GM18511 (cell line): Measurements from ENCODE around the gene TBC1D5.
"Not testable (repeated sequence)": the region's sequence is repeated elsewhere in the genome, so short reads cannot be mapped to it uniquely, and the experiment has no call there.

Experiments used
- ATAC-seq: cut with Tn5 transposase; IDR thresholded peaks from one replicate; pipeline ENCODE4 v1.9.1; 2021; ENCODE audit warnings: mild to moderate bottlenecking, moderate library complexity; ENCODE audit not compliant: unreplicated experiment

Gene TBC1D5

GRCh38 chr3:17714473-17714872 lies 28.0 kb downstream of the TBC1D5 start:
- no peak for ATAC-seq

DNA sequence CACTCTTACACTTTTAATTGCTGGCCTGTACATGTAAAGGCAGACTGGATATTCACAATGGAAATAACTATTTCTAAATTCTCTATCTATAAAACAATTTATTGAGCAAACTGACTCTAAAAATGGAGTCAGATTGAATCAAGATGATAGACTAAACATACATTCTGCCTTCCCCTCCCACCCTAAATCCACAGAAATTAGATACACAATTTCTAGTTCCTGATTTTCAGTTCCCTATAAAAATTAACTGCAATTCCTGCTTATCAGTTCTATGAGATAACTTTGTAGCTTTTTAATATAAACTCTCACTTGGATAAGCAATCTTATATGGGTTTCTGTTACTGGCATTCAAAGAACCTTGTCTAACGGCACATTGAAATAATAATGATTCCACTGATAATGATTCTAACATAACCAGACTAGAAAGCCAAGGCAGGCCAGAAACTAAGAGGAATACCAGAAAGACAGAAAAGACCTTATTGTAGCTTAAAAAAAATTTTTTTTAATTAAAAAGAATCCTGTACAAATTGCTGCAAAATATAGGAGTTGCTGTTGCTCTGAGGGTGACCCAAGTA lies 33.1 kb downstream of the TBC1D5 start:
- ATAC-seq: no peak

- no peak for ATAC-seq
Observed at GRCh38 chr3:17707813-17708543, 34.5 kb downstream of the TBC1D5 start.

DNA sequence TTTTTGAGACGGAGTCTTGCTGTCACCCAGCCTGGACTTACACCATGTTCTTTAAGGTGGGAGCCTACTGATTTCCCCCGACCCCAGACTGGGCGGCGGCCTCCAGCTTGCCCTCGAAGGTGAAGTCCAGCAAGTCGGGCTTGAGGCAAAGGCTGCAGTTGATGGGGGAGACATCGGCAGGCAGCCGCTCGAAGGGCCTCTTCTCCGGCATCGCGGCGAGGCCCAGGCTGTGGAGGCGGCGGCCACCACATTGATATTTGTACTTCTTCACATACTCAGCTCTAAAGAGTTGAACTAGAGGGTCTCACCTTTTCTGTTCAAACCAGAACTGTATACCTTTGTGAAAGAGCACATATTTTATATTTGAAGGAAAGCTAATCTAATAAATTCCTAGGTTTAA lies 36.4 kb downstream of the TBC1D5 start:
- not testable (repeated sequence) for ATAC-seq

- ATAC-seq: not testable (repeated sequence)
Observed at GRCh38 chr3:17699815-17700214, 42.6 kb downstream of the TBC1D5 start.

- ATAC-seq: not testable (repeated sequence)
Observed at GRCh38 chr3:17695665-17696064, 46.8 kb downstream of the TBC1D5 start.

DNA sequence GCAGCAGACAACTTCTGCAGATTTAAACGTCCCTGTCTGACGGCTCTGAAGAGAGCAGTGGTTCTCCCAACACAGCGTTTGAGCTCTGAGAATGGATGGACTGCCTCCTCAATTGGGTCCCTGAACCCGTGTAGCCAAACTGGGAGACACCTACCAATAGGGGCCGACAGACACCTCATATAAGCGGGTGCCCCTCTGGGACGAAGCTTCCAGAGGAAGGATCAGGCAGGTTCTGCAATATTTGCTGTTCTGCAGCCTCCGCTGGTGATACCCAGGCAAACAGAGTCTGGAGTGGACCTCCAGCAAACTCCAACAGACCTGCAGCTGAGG lies 48.8 kb downstream of the TBC1D5 start:
- ATAC-seq: not testable (repeated sequence)

- not testable (repeated sequence) for ATAC-seq
Observed at GRCh38 chr3:17692846-17693669, 49.4 kb downstream of the TBC1D5 start.

GRCh38 chr3:17687566-17687965 lies 54.9 kb downstream of the TBC1D5 start:
- no peak for ATAC-seq

- ATAC-seq: no peak
Observed at GRCh38 chr3:17686613-17687012, 55.8 kb downstream of the TBC1D5 start.

GRCh38 chr3:17683542-17684207 lies 58.8 kb downstream of the TBC1D5 start:
- ATAC-seq: no peak

- ATAC-seq: no peak
Observed at GRCh38 chr3:17680530-17680929, 61.9 kb downstream of the TBC1D5 start.

DNA sequence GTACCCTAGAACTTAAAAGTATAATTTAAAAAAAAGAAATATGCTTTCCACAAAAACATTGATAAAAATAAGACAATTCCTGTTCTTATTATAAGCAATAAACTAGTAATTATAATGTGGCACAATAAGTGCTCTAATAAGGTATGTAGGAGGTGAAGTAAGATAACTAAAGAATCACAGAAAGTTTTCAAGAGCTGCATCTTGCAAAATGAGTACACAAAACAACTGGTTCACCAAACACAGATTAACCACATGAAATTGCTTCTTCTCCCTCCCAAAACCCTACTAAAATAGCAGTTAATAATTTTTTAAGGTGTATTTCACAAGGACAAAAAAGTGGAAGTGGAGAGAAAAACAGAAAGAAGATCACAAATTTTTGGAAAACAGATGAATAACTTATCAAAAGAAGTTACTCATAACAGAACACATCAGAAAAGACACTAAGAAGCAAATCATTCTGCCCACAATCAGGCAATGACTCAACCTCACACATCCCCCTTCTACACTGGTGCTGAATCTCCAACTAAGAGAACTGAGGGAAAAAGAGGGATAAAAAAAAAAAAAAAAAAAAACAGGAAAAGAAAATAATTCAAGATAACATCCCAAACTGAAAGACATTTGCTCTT lies 64.2 kb downstream of the TBC1D5 start:
- peak; percentile 89 for ATAC-seq

DNA sequence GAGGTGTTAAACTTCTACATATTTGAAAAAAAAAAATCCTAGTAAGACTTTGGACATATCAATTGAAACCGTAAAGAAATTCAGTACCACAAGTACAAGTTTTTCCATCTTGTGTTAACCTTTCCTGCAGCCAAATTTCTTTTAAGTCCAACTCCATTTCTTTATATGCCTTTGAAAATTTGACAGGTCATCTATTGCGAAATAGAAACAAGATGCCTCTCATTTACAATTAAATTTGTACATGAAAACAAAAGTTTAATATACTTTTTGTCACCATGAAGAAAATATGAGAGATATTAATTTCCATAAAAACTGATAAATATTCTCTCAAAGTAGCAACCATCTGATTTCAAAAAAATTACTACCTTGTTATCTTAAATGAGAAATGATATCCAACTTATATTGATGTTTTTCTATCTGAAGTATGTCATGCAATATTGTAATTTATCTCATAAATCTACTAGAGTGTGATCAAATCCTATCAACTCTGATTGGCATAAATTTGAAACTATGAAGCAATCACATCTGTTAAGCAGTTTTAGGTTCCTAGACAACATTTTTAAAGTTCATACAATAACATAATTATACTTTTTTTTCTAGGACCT lies 68.2 kb downstream of the TBC1D5 start:
- ATAC-seq: no peak

- ATAC-seq: no peak
Observed at GRCh38 chr3:17672506-17672905, 69.9 kb downstream of the TBC1D5 start.

DNA sequence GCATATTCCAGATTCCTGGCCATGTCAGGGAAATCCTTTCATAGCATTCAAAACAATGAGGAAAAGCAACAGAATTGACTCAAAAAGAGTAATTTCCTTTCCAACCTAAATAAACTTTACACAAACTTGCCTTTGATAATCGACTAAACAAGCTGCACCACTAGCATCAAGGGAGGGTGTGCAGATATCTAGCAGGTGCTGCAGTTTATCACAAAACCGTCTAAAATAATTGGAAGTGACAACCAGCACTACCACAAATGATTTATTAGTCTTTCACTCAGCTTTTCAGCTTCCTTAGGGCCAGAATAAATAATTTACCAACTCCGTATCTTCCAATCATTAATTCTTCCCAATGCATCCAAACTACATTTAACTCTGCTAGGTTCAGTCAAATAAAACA lies 71.7 kb downstream of the TBC1D5 start:
- ATAC-seq: no peak

- ATAC-seq: no peak
Observed at GRCh38 chr3:17664923-17665322, 77.5 kb downstream of the TBC1D5 start.

- ATAC-seq: no peak
Observed at GRCh38 chr3:17656264-17656663, 86.2 kb downstream of the TBC1D5 start.

DNA sequence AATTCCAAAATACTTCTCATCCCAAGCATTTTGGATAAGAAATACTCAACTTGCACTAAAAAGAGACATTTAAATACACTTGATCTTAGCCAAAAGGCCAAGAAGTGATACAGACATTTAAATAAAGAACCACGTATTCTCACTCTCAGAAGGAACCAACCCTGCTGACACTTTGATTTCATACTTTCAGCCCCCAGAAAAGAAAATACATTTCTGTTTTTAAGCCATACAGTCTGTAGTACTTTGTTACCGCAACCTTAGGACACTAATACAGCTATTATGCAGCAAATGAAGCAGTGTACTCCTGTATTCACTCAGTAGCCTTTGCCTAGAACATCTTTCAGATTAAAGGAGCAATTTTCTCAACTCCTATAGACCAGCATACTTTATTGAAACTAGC lies 86.7 kb downstream of the TBC1D5 start:
- peak; percentile 72 for ATAC-seq

DNA sequence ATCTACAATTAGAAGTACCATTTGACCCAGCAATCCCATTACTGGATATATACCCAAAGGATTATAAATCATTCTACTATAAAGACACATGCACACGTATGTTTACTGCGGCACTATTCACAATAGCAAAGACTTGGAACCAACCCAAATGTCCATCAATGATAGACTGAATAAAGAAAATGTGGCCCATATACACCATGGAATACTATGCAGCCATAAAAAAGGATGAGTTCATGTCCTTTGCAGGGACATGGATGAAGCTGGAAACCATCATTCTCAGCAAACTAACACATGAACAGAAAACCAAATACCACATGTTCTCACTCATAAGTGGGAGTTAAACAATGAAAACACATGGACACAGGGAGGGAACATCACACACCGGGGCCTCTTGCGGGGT lies 92.7 kb downstream of the TBC1D5 start:
- not testable (repeated sequence) for ATAC-seq
